22Rv1 (cell line): ENCODE data around the gene TXNRD2.

Experiments
- H3K27ac ChIP-seq: fragments of 450-650 bp; 2 replicates; pipeline ENCODE4 v1.5.1; 2017
- ZFX ChIP-seq: fragments of 450-650 bp; IDR thresholded peaks from 2 replicates; pipeline ENCODE4 v1.6.1; 2017; ENCODE audit warnings: antibody characterized with exemption, borderline replicate concordance
- TF ChIP-seq, protein P1 (sequence below): fragments of 450-650 bp; IDR thresholded peaks from 2 replicates; pipeline ENCODE4 v1.5.1; 2017; ENCODE audit warnings: mild to moderate bottlenecking

Gene TXNRD2

DNA sequence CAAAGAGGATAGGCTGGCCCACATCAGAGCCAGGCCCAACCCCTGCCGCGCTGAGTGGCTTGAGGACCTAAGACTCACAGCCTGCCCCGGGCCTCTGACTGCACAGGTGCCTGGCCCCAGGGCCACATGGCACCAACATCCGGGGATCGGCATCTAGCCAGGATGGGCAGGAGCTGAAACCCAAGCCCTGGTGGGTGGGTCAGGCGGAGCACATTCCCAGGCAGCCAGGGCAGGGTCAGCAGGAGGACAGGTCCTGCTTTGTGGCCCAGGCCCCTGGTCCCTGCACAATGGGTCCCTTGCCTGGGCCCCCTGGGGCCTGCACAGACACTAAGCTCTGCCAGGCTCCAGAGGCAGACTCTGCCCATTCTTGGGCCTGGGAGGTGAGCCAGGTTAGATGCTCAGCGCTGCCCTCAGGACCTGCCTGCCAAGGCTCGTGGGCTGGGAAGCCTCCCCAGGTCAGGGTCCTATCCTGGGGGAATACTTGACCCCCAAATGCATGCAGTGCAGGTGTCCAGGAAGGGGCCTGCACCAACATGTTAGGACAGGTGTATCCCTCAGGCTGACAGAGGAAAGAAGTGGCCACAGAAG is 41.5 kb upstream of the TXNRD2 start:
- no peak for TF ChIP-seq ZFX
- TF ChIP-seq, protein P1, sequence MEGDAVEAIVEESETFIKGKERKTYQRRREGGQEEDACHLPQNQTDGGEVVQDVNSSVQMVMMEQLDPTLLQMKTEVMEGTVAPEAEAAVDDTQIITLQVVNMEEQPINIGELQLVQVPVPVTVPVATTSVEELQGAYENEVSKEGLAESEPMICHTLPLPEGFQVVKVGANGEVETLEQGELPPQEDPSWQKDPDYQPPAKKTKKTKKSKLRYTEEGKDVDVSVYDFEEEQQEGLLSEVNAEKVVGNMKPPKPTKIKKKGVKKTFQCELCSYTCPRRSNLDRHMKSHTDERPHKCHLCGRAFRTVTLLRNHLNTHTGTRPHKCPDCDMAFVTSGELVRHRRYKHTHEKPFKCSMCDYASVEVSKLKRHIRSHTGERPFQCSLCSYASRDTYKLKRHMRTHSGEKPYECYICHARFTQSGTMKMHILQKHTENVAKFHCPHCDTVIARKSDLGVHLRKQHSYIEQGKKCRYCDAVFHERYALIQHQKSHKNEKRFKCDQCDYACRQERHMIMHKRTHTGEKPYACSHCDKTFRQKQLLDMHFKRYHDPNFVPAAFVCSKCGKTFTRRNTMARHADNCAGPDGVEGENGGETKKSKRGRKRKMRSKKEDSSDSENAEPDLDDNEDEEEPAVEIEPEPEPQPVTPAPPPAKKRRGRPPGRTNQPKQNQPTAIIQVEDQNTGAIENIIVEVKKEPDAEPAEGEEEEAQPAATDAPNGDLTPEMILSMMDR: no peak
- peak overlapping the region; percentile 37; the same call in 1 of the 2 replicates for H3K27ac ChIP-seq

GRCh38 chr22:19981961-19982920 is 40.6 kb upstream of the TXNRD2 start:
- H3K27ac ChIP-seq: peak overlapping the region; percentile 37; the same call in 1 of the 2 replicates
- TF ChIP-seq, protein P1: no peak
- no peak for TF ChIP-seq ZFX

DNA sequence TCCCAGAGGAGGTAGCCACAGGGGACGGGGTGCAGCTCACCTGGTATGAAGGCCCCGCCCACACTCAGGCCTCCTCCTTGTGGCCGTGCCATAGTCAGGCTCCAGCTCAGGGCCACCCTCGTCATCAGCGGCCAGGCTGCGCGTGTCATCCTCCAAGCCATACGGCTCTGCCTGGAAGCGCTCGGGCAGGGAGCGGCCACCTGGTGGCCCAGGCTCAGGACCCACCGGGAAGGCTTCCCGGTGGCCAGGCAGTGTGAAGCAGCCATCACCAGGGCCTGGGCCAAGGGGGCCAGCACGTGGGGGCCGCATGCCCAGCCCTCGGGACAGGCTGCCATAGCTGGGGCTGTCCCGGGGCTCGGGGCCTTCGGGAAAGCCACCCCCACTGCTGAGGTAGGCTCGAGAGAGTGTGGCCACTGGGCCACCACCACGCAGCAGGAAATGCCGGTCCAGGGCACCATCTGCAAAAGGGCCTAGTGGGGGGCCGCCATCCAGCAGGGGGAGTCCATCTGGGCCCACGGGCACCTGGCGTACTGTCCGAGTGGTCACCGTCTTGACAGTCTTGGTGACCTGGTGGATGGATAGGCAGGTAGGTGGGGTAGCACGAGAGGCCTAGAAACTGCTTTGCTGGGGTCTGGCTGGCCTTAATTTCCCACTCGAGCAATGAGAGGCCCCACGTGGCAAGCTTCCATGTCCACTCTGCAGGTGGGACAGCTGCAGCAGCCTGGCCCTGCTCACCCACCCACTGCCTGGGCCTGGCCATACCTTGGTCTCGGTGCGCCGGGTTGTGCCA is 39.7 kb upstream of the TXNRD2 start:
- no peak overlapping the region for H3K27ac ChIP-seq
- no peak for TF ChIP-seq ZFX
- TF ChIP-seq, protein P1: no peak

DNA sequence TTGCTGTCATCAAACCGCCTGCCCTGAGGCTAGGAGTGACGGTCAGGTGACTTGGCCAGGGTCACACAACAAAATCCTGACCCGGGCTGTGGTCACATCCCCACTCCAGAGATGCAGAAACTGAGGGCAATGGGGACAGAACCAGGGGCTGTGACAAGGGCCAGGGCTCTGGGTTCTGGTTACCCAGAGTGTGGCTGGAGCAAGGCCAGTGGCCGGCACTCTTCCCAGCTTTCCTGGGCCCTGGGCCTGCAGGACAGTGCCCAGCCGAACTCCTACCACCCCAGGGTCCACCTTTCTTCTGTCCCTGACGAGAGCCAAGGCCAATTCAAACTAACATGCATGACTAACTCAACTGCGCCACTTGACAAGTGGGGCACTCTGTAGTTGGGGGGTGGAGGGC is 39.1 kb upstream of the TXNRD2 start:
- H3K27ac ChIP-seq: no peak overlapping the region
- TF ChIP-seq, protein P1: no peak
- TF ChIP-seq ZFX: no peak

DNA sequence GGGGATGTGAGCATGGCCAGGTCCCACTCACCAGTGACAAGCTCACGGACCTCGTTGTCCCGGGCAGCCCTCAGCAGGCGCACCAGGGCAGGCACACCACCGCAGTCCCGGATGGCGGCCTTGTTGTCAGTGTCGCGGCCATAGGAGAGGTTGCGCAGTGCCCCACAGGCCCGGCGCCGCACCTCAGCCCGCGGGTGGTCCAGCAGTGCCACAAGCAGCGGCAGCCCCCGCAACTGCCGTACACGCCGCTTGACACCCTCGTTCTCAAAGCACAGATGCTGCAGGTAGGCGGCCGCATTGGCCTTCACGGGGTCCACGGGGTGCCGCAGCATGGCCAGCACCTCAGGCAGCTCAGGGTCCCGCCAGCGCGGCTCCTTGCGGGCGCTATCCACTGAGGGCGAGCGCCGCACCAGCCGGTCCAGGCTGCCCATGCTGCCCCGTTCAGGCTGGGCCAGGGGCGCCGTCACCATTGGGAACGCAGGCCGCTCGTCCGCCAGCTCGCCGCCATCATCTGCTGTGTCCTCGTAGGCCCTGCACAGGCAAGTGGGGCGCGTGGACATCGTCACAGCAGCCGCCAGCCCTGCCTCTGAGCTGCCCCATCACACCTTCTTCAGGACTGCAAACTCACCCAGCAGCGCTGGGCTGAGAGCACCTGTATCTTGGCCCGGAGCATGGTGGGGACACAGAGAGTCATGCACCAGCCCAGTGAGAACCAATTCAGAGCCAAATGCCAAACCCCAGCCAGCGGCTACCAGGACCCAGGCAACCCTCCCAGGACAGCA is 38.3 kb upstream of the TXNRD2 start:
- no peak for TF ChIP-seq ZFX
- TF ChIP-seq, protein P1: no peak
- no peak overlapping the region for H3K27ac ChIP-seq

DNA sequence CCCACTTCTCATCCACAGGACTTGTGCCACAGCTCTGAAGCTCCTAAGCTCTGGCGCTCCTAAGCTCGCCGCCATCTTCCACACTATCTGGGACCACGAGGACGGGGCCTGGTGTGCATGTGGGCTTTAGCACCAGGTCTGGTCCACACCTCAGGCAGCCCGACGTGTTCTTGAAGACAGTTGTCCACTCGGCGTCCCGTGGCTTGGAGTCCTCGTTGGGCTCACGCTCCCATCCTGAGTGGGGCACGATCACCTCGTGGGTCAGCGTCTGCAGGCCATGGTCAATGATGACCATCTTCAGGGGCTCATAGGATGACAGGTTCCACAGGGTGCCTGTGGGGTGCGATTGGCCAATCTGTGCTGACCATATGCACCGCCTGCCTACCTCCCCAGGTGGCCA is 37.1 kb upstream of the TXNRD2 start:
- TF ChIP-seq ZFX: no peak
- TF ChIP-seq, protein P1: no peak
- H3K27ac ChIP-seq: no peak overlapping the region
